B cell (primary cell): ENCODE data around the gene PARK7. TPM values are rescaled to one million over a fixed set of nuclear protein-coding genes. Genes with fewer than 3 reads are reported as not detected.
"Not testable (repeated sequence)": the region's sequence is repeated elsewhere in the genome, so short reads cannot be mapped to it uniquely, and the experiment has no call there.

Source experiments
- ATAC-seq: fragments of 200-7000 bp; cut with Tn5 transposase; one replicate; pipeline ENCODE4 v1.10.0; 2021; ENCODE audit warnings: low read depth, mild to moderate bottlenecking, moderate number of reproducible peaks, moderate library complexity
- CTCF ChIA-PET: fragments of 350-600 bp; sonication (Branson Sonifier 250); formaldehyde crosslinking; loops from one replicate; lab custom pipeline; 2021; ENCODE audit warnings: antibody characterized with exemption, inconsistent platforms; lab: Charles Lee
- POLR2A ChIA-PET: fragments of 350-600 bp; sonication (Branson Sonifier 250); formaldehyde crosslinking; loops from one replicate; lab custom pipeline; 2021; ENCODE audit warnings: antibody characterized with exemption; lab: Charles Lee
- DNase-seq: peaks from one replicate; pipeline ENCODE4 v3.0.0; 2013
- H2AFZ ChIP-seq: 2 replicates; pipeline ENCODE4 v1.6.1; 2012; ENCODE audit warnings: mild to moderate bottlenecking, low read depth, low read length; ENCODE audit not compliant: insufficient read depth, poor library complexity, severe bottlenecking
- H3K27ac ChIP-seq, 2 donors: 1 replicate in 1 of 2; 2 replicates in 1 of 2; pipeline ENCODE4 v1.5.1; 2012 to 2013; ENCODE audit warnings: low read length in 2 of 2, mild to moderate bottlenecking in 2 of 2, moderate library complexity in 1 of 2
- H3K27me3 ChIP-seq, 4 experiments: fragments of 200-600 bp in 1 of 4; sonication (generic) in 1 of 4; replicated peaks in 1 of 4; 1 replicate in 2 of 4; 2 replicates in 2 of 4; pipeline versions ENCODE4 v1.6.1 to v1.7.0; 2013 to 2016; ENCODE audit warnings: low read length in 3 of 4, mild to moderate bottlenecking in 2 of 4, mixed read lengths in 1 of 4, moderate library complexity in 1 of 4; ENCODE audit not compliant: insufficient read depth in 4 of 4, control insufficient read depth in 3 of 4; ENCODE audit errors: control extremely low read depth in 1 of 4
- H3K36me3 ChIP-seq, 2 experiments: replicated peaks in 1 of 2; 1 replicate in 1 of 2; 2 replicates in 1 of 2; pipeline versions ENCODE4 v1.6.1 to v1.7.1; 2013; ENCODE audit warnings: low read length in 1 of 2; ENCODE audit not compliant: insufficient read depth in 2 of 2, control insufficient read depth in 1 of 2; ENCODE audit errors: control extremely low read depth in 1 of 2, extremely low read depth in 1 of 2
- H3K4me1 ChIP-seq, 2 donors: fragments of 200-600 bp in 1 of 2; sonication (generic) in 1 of 2; 1 replicate in 1 of 2; 2 replicates in 1 of 2; pipeline versions ENCODE4 v1.5.1 to v1.6.1; 2013 to 2017; ENCODE audit warnings: low read length in 2 of 2; ENCODE audit not compliant: control insufficient read depth in 2 of 2, insufficient read depth in 2 of 2
- H3K4me2 ChIP-seq: replicated peaks from 2 replicates; pipeline ENCODE3; 2012; ENCODE audit warnings: mild to moderate bottlenecking, low read depth, low read length; ENCODE audit not compliant: poor library complexity, severe bottlenecking
- H3K4me3 ChIP-seq, 5 experiments: fragments of 200-600 bp in 1 of 5; sonication (generic) in 1 of 5; 1 replicate in 3 of 5; 2 replicates in 2 of 5; pipeline versions ENCODE4 v1.5.1 to v1.7.0; 2011 to 2016; ENCODE audit warnings: low read length in 4 of 5, mild to moderate bottlenecking in 4 of 5, low read depth in 2 of 5, control low read depth in 1 of 5, moderate library complexity in 1 of 5; ENCODE audit not compliant: insufficient read depth in 1 of 5; ENCODE audit errors: control extremely low read depth in 1 of 5, extremely low read depth in 1 of 5
- H3K79me2 ChIP-seq: fragments of 200-600 bp; sonication (generic); one replicate; pipeline ENCODE4 v1.6.0; 2016; ENCODE audit warnings: low read length; ENCODE audit not compliant: control insufficient read depth, insufficient read depth
- H3K9ac ChIP-seq: fragments of 200-600 bp; sonication (generic); 2 replicates; pipeline ENCODE4 v1.6.1; 2017; ENCODE audit warnings: mild to moderate bottlenecking, low read length, moderate library complexity
- H3K9me3 ChIP-seq, 3 donors: one replicate each; pipeline versions ENCODE4 v1.6.1 to v1.7.1; 2013; ENCODE audit warnings: low read length in 2 of 3; ENCODE audit not compliant: control insufficient read depth in 2 of 3, insufficient read depth in 1 of 3; ENCODE audit errors: control extremely low read depth in 1 of 3
- H4K20me1 ChIP-seq: 2 replicates; pipeline ENCODE4 v1.6.0; 2012; ENCODE audit warnings: mild to moderate bottlenecking, low read length; ENCODE audit not compliant: insufficient read depth, control insufficient read depth, poor library complexity, severe bottlenecking
- H3K27ac Mint-ChIP-seq: one replicate; pipeline ENCODE4 v1.8.0; 2021; ENCODE audit warnings: mixed read lengths
- H3K27me3 Mint-ChIP-seq: one replicate; pipeline ENCODE4 v1.8.0; 2021; ENCODE audit warnings: mixed read lengths
- H3K4me1 Mint-ChIP-seq: one replicate; pipeline ENCODE4 v1.8.0; 2021; ENCODE audit warnings: mixed read lengths
- H3K4me3 Mint-ChIP-seq: one replicate; pipeline ENCODE4 v1.8.0; 2021; ENCODE audit warnings: mixed read lengths
- H3K9me3 Mint-ChIP-seq: one replicate; pipeline ENCODE4 v1.8.0; 2022; ENCODE audit warnings: mixed read lengths; ENCODE audit not compliant: insufficient read depth
- WGBS: methylation state at CpG from one replicate; pipeline ENCODE4 v1.1.5; 2013; ENCODE audit warnings: missing lambda C conversion rate; ENCODE audit not compliant: insufficient coverage; 5-methylcytosine and 5-hydroxymethylcytosine counted together
- intact Hi-C: fragments of 100-400 bp; cut with micrococcal nuclease; formaldehyde crosslinking; loops from one replicate; pipeline ENCODE4 v1.10.0; 2022
- polyA plus RNA-seq: library from polyadenylated mRNA; depleted of rRNA; stranded (reverse); fragments of >200 nt; gene quantifications from 2 replicates; pipeline ENCODE4 v1.2.3, GENCODE V29; 2012
- total RNA-seq, 2 donors: library from RNA; stranded (reverse); fragments of 120-200 nt in 1 of 2; gene quantifications; 1 replicate in 1 of 2; 2 replicates in 1 of 2; pipeline versions ENCODE4 v1.2.3 to v1.2.4, GENCODE V29; 2013 to 2022
- TF ChIP-seq, protein P1 (sequence below): fragments of 200-600 bp; IDR thresholded peaks from one replicate; pipeline ENCODE4 v1.8.0; 2022; ENCODE audit warnings: antibody characterized with exemption, mild to moderate bottlenecking

Gene PARK7
- total and polyA plus RNA-seq, 2 donors (not counting 1 experiment from before 2014, with no cell fraction given), result 63.9 to 118 TPM

DNA sequence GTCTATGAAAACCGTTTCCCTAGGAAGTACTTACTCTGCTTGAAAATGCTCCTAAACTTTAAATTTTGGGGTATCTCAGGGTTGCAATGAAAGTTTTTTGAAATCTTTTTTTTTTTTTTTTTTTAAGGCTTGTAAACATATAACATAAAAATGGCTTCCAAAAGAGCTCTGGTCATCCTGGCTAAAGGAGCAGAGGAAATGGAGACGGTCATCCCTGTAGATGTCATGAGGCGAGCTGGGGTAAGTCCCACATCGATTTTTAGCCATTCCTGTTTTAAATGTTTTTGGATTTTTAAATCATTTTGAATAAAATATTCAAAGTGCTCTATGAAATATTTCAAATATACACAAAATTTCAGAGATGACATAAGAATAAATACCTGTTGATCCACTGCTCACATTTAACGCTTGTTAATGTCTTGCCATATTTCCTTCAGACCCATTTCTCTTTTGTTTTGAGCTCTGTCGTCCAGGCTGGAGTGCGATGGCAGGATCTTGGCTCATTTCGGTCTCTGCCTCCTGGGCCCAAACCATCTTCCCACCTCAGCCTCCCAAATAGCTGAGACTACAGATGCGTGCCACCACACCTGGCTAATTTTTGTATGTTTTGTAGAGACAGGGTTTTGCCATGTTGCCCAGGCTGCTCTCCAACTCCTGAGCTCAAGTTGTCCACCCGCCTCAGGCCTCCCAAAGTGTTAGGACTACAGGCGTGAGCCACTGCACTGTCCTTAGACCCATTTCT, 1.3 kb downstream of the PARK7 start:
- intact Hi-C loops, result loop anchor here (1.0 to 5.0 kb wide), 4 partner anchors 9 to 854 kb away; partner anchors contain the start of genes RERE and VAMP3
- Histone ChIP-seq H3K4me1 (peaks cover 19 to 23% of the 10 kb centered on the region in 2 donors), H3K27ac (peak overlapping the region; percentile 88 to 99), H2AFZ (peak overlapping the region; percentile 76), H3K4me2 (peak overlapping the region; percentile 77), H3K4me3 (peak overlapping the region in 3 of 5 experiments; percentile 67 to 90 (median 81)), H3K9ac (peak overlapping the region; percentile 96), H3K9me3 (no peaks in the 10 kb centered on the region), H4K20me1 (peaks cover 32% of the 10 kb centered on the region), H3K36me3 (peaks cover 7 to 30% of the 10 kb centered on the region in 2 experiments), H3K79me2 (peaks cover 63% of the 10 kb centered on the region), H3K27me3 (no peaks in the 10 kb centered on the region)
- H3K9me3 Mint-ChIP-seq, result no peaks in the 10 kb centered on the region
- H3K27ac Mint-ChIP-seq, result peak overlapping the region; percentile 96
- H3K27me3 Mint-ChIP-seq, result no peaks in the 10 kb centered on the region
- DNase-seq, result no peak
- CTCF ChIA-PET, result interaction anchor here (0.6 to 1.4 kb wide), 3 partner anchors 13 to 54 kb away, joined by 3 to 8 read pairs (median 3); no protein-coding TSS in a partner anchor
- 100% methylated on average over 3 of the region's 11 CpGs for WGBS
- no peak for ATAC-seq
- peaks cover 50% of the 10 kb centered on the region for H3K4me1 Mint-ChIP-seq
- TF ChIP-seq, protein P1, sequence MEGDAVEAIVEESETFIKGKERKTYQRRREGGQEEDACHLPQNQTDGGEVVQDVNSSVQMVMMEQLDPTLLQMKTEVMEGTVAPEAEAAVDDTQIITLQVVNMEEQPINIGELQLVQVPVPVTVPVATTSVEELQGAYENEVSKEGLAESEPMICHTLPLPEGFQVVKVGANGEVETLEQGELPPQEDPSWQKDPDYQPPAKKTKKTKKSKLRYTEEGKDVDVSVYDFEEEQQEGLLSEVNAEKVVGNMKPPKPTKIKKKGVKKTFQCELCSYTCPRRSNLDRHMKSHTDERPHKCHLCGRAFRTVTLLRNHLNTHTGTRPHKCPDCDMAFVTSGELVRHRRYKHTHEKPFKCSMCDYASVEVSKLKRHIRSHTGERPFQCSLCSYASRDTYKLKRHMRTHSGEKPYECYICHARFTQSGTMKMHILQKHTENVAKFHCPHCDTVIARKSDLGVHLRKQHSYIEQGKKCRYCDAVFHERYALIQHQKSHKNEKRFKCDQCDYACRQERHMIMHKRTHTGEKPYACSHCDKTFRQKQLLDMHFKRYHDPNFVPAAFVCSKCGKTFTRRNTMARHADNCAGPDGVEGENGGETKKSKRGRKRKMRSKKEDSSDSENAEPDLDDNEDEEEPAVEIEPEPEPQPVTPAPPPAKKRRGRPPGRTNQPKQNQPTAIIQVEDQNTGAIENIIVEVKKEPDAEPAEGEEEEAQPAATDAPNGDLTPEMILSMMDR, result no peak
- peak overlapping the region; percentile 97 for H3K4me3 Mint-ChIP-seq
- POLR2A ChIA-PET, result interaction anchor here (0.6 to 0.7 kb wide), 2 partner anchors 10 to 855 kb away, joined by 4 read pairs; partner anchors contain the start of gene RERE

DNA sequence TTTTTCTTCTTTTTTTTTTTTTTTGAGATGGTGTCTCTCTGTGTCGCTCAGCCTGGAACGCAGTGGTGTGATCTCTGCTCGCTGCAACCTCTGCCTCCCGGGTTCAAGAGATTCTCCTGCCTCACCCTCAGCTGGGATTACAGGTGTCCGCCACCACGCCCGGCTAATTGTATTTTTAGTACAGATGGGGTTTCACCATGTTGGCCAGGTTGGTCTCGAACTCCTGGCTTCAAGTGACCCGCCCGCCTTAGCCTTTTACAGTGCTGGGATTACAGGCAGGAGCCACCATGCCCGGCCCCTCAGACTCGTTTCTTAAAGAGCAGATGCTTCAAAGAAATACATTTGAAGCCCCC, 1.8 kb downstream of the PARK7 start:
- H3K4me2 ChIP-seq, H3K4me3 ChIP-seq, H3K9me3 Mint-ChIP-seq, ATAC-seq, DNase-seq, H2AFZ ChIP-seq, H3K9ac ChIP-seq, H3K27ac Mint-ChIP-seq, H3K27me3 ChIP-seq, H3K27me3 Mint-ChIP-seq, H3K27ac ChIP-seq, H3K9me3 ChIP-seq: not testable (repeated sequence)
- Histone ChIP-seq H3K79me2 (peaks cover 66% of the 10 kb centered on the region), H4K20me1 (peaks cover 32% of the 10 kb centered on the region), H3K36me3 (peaks cover 7 to 31% of the 10 kb centered on the region in 2 experiments), H3K4me1 (peaks cover 19 to 23% of the 10 kb centered on the region in 2 donors)
- peak overlapping the region; percentile 50 for H3K4me3 Mint-ChIP-seq
- POLR2A ChIA-PET, result interaction anchor here (0.7 kb wide), 1 partner anchor 9 kb away, joined by 4 read pairs; no protein-coding TSS in a partner anchor
- intact Hi-C loops, result loop anchor here (5.0 kb wide), 3 partner anchors 191 to 854 kb away; partner anchors contain the start of genes RERE and VAMP3
- peaks cover 50% of the 10 kb centered on the region for H3K4me1 Mint-ChIP-seq
- WGBS, result 88% methylated on average over 5 of the region's 12 CpGs
- CTCF ChIA-PET, result interaction anchor here (1.1 to 1.4 kb wide), 2 partner anchors 13 to 21 kb away, joined by 3 to 8 read pairs; no protein-coding TSS in a partner anchor

DNA sequence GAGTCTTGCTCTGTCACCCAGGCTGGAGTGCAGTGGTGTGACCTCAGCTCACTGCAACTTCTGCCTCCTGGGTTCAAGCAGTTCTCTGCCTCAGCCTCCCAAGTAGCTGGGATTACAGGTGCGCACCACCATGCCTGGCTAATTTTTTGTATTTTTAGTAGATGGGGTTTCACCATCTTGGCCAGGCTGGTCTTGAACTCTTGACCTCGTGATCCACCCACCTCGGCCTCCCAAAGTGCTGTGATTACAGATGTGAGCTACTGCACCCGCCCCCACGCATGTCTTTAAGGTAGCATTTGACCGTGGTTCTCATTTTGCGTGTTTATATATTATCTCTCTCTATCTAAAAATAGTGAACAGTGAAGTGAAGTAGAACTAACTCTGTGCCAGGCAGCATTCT, 2.3 kb downstream of the PARK7 start:
- H3K36me3 ChIP-seq, result peaks cover 8 to 36% of the 10 kb centered on the region in 2 experiments
- H3K79me2 ChIP-seq, result peaks cover 69% of the 10 kb centered on the region
- POLR2A ChIA-PET, H3K9ac ChIP-seq, H3K27me3 ChIP-seq, H3K4me3 ChIP-seq, H3K9me3 ChIP-seq, DNase-seq, ATAC-seq, H3K4me2 ChIP-seq, H3K27ac ChIP-seq, H3K9me3 Mint-ChIP-seq, H3K27me3 Mint-ChIP-seq, H2AFZ ChIP-seq: not testable (repeated sequence)
- peak overlapping the region; percentile 10 for H3K27ac Mint-ChIP-seq
- intact Hi-C loops, result loop anchor here (5.0 kb wide), 3 partner anchors 192 to 853 kb away; partner anchors contain the start of genes RERE and VAMP3
- WGBS, result 100% methylated on average over 1 of the region's 7 CpGs
- CTCF ChIA-PET, result interaction anchor here (1.1 to 1.4 kb wide), 2 partner anchors 12 to 22 kb away, joined by 3 to 8 read pairs; no protein-coding TSS in a partner anchor
- peaks cover 50% of the 10 kb centered on the region for H3K4me1 Mint-ChIP-seq
- peaks cover 32% of the 10 kb centered on the region for H4K20me1 ChIP-seq
- peaks cover 19 to 23% of the 10 kb centered on the region in 2 donors for H3K4me1 ChIP-seq
- peak overlapping the region; percentile 50 for H3K4me3 Mint-ChIP-seq
